GM21825 (cell line): ENCODE results near the gene ADGRG3.

Experiments used
- ATAC-seq: cut with Tn5 transposase; IDR thresholded peaks from one replicate; pipeline ENCODE4 v1.9.1; 2021; ENCODE audit warnings: mild to moderate bottlenecking, moderate library complexity; ENCODE audit not compliant: unreplicated experiment

ADGRG3 gene

DNA sequence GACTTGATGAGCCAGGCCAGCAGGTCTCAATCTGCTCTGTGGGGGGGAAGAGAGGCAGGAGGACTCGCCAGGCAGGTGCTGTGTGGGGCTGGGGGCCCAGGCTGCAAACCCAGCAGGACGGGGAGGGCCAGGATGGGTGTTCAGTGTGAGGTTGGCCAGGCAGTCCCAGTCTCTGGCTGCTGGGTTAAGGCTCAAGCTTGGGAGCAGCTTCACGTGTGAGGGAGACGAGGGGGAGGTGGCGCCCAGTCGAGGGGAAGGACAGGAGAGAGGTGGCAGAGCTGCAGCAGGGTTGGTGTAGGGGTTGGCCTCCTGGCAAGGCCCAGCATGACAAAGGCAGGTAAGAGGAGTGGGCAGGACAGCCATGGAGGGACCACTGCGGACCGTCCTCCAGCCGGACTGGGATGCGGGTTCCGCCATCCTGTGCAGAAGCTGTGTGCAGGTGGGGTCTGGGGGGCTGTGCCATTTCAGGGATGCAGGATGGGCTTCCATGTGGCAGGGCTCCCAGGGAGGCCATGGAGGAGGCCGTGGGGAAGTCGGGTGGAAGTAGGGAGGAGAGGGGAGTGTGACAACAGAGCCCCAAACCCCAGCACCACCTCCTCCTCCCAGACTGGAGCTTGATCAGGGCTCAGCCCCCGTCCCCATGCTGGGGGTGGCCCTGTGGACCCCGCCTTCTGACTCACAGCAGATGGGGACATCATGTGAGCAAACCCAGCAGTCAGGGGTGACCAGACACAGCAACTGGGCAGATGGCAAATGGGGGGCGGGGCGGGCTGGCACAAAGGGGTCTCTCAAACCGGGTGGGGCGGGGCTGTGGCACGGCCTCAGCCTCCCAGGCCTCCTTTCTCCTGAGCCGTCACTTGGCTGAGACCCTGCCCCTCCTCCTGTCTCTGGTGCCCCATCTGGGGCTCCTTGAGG, 36.9 kb upstream of the ADGRG3 start:
- no peak for ATAC-seq

GRCh38 chr16:57632568-57632967, 35.5 kb upstream of the ADGRG3 start:
- ATAC-seq = no peak

- no peak for ATAC-seq
Observed at GRCh38 chr16:57633383-57634064, 34.6 kb upstream of the ADGRG3 start.

DNA sequence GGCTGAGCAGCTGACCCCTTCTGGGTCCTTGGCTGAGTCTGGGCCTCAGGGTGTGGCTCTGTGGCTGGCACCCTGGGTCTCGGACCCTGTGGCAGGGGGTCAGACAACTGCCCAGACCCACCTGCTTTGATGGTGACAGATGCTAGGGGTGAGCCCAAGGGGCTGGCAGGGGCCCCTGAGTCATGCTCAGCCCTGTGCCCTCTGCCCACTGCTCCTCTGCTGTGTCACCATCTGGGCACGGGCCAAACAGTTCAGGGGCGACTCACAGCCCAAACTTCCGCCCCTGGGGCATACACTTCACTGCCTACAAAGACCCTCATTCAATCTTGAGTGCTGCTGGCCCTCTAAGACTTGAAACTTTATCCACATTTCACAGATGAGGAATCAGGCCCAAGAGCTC, 33.9 kb upstream of the ADGRG3 start:
- ATAC-seq = no peak

GRCh38 chr16:57635266-57636097, 32.6 kb upstream of the ADGRG3 start:
- ATAC-seq = no peak

GRCh38 chr16:57636184-57636583, 31.9 kb upstream of the ADGRG3 start:
- no peak for ATAC-seq

DNA sequence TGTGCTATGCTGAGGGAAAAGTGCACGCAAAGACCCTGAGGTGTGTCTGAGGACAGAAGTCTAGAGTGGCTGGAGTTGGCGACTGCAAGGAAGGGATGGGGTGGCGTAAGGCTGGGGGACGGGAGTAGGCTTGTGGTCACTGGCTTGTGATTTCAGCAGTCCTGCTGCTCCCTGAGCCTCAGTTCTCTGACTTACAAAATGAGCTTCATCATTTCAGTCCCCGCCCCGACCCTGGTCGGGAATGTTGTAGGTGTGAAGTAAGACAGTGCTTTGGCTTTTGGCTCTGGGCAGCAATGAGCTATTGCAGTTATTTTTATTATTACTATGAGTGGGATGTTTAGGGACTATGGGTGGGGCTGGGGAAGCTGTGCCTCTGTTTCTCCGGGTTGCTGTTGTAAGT, 31.1 kb upstream of the ADGRG3 start:
- ATAC-seq = no peak

- ATAC-seq = no peak
Observed at GRCh38 chr16:57637424-57637823, 30.7 kb upstream of the ADGRG3 start.

DNA sequence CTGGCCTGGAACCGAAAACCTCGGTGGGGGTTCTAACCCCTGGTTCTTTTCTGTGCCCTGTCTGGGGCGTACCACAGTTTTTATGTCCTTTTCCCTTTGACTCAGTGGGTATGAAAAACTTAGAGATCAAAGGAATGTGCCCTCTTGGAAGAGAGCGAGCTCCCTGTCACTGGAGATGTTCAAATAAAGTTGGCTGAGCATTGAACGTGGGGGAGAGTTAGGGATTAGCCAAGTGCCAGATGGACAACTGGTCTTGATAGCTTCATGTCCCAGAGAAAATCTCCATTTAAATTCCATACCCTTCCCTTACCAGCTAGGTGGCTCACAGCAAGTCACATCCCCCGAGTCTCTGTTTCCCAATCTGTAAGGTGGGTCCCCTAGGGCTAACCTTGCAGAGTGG, 30.1 kb upstream of the ADGRG3 start:
- ATAC-seq = no peak

DNA sequence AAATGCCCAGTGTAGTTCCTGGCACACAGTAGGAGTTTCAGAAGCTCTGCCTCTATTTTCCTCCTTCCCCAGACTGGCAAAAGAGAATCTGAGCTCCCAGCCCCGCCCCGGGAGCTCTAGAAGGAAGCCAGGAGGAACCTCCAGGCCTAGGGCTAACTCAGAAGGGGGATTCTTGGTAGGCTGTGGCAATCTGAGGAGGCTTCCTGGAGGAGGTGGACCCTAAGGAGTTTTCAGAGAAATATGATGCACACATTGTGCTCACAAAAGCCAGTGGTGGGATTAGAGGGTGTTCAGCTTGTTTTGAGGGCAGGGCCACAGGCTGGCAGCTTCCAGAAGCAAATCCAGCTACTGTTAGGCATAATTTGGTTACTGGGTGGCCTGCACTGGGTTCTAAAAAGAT, 29.7 kb upstream of the ADGRG3 start:
- ATAC-seq = no peak

- no peak for ATAC-seq
Observed at GRCh38 chr16:57639172-57639887, 28.8 kb upstream of the ADGRG3 start.

- ATAC-seq = no peak
Observed at GRCh38 chr16:57640185-57640584, 27.9 kb upstream of the ADGRG3 start.

- no peak for ATAC-seq
Observed at GRCh38 chr16:57640612-57641011, 27.5 kb upstream of the ADGRG3 start.

DNA sequence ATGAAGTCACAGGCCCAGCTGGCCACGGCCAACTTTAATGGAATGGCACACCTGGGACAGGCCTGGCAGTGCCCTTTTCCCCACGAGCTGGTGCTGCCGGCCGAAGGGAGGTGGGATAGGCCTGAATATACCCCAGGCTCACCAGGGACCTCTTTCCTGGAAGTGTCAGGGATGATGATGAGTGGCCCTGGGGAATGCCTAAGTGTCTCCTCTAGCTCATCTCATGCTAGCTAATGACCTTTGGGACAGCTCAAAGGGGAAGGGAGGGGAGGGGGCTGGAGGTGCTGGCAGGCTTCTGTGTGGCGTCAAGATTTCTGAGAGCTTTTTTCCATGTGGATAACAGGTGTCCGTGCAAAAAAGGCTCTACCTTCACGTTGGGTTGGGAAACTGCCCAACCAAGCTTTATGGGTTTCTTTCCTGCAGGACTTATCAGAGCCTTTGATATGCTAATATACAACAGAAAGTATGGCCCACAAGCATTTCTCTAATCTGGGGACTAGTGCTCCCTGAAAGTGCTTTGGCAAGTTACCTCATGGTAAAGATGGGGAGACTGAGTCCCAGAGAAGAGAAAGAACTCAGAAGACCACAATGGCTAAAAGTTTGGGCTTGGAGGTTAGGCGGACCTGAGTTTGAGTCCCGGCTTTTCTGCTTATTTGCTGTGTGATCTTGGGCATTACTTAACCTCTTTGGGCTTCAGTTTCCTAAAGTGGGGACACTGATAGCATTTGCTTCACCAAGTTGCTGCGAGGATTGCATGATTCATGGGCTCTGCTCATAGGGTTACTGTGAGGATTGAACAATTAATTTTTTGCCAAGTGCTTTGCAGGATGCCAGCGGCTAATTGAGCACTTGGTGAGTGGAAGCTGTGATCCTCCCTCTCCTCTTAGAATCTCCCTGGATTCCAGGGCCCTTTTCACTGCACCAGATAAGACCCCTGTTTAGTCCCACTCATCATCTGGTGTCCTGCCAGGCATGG, 25.7 kb upstream of the ADGRG3 start:
- no peak for ATAC-seq

- no peak for ATAC-seq
Observed at GRCh38 chr16:57643147-57643874, 24.8 kb upstream of the ADGRG3 start.

- ATAC-seq = no peak
Observed at GRCh38 chr16:57643910-57644309, 24.2 kb upstream of the ADGRG3 start.

DNA sequence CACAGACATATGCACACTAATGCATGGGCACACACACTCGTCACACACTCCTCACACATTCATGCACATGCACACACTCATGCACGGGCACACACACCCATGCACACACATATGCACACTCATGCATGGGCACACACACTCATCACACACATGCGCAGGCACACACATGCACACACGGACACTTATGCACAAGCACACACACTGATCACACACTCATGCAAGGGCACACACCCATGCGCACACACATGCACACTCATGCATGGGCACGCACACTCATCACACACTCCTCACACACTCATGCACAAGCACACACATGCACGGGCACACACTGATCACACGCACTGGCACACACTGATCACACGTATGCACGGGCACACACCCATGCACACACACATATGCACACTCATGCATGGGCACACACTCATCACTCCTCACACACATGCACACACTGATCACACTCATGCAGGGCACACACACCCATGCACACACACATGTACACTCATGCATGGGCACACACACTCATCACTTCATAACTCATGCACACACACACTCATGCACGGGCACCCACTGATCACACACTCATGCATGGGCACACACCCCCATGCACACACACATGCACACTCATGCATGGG, 23.6 kb upstream of the ADGRG3 start:
- ATAC-seq = no peak

DNA sequence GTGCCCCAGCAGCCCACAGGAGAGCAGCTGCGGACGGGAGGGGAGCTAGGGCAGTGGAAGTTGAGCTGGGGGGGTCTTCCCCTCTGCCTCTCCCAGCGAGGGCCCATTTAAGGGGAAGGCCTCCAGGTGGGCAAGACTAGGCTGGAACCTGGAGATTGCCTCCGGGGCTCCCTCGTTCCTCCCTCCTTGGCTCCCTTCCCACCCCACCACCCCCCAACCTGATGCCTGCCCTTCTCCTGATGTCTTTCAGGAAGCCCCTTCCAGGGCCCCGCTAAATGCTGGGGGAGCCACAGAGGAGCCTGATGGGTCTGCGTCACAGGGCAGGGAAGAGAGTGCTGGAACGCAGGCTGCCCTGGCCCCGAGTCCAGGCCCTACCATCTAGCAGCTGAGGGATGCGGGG, 22.9 kb upstream of the ADGRG3 start:
- ATAC-seq = no peak
